Testis (tissue), 3 donors: ENCODE results near the gene ASL. TPM values are rescaled to one million over a fixed set of nuclear protein-coding genes. Genes with fewer than 3 reads are reported as not detected.
"Not testable (repeated sequence)": the region's sequence is repeated elsewhere in the genome, so short reads cannot be mapped to it uniquely, and the experiment has no call there.

Experiments used
- DNase-seq: peaks from one replicate; pipeline ENCODE4 v3.0.0-alpha.2; 2019
- H3K27ac ChIP-seq, 2 donors: fragments of 200-600 bp; sonication (generic); one replicate each; pipeline ENCODE4 v1.5.1; 2019
- H3K27me3 ChIP-seq: fragments of 200-600 bp; sonication (generic); one replicate; pipeline ENCODE4 v1.5.1; 2019
- H3K36me3 ChIP-seq: fragments of 200-600 bp; sonication (generic); one replicate; pipeline ENCODE4 v1.5.1; 2017; ENCODE audit warnings: low read depth; ENCODE audit errors: missing control alignments
- H3K4me1 ChIP-seq: fragments of 200-600 bp; sonication (generic); one replicate; pipeline ENCODE4 v1.5.1; 2019
- H3K4me3 ChIP-seq, 2 donors: fragments of 200-600 bp; sonication (generic); one replicate each; pipeline ENCODE4 v1.5.1; 2017 to 2019
- H3K9me3 ChIP-seq: fragments of 200-600 bp; sonication (generic); one replicate; pipeline ENCODE4 v1.5.1; 2017
- POLR2A ChIP-seq: fragments of 450-650 bp; IDR thresholded peaks from one replicate; pipeline ENCODE4 v1.6.1; 2017; ENCODE audit warnings: antibody characterized with exemption, mild to moderate bottlenecking, moderate library complexity
- WGBS, 2 donors: methylation state at CpG; one replicate each; pipeline ENCODE4 v1.1.5; 2018; 5-methylcytosine and 5-hydroxymethylcytosine counted together
- intact Hi-C: fragments of 100-400 bp; cut with DNase I; formaldehyde crosslinking; loops from one replicate; pipeline ENCODE4 v1.15.1; 2023; ENCODE audit warnings: low total_unique reads
- polyA plus RNA-seq: library from polyadenylated mRNA; stranded (reverse); fragments of 350-450 nt; fragmentation: Illumina TruSeq; extraction: RNeasy Lipid Tissue Mini Kit (QIAGEN cat#74804); gene quantifications from one replicate; pipeline ENCODE4 v1.2.3, GENCODE V29; 2014; ENCODE audit warnings: low read depth, low replicate concordance; ENCODE audit not compliant: insufficient read depth
- total RNA-seq, 2 donors: library from RNA; depleted of rRNA; stranded (reverse); fragments of >200 nt; gene quantifications; one replicate each; pipeline ENCODE4 v1.2.3, GENCODE V29; 2016
- TF ChIP-seq, protein P1 (sequence below), 3 experiments: fragments of 450-650 bp in 2 of 3; fragments of 200-600 bp in 1 of 3; sonication (generic) in 1 of 3; IDR thresholded peaks; one replicate each; pipeline ENCODE4 v1.5.1; 2016 to 2019; ENCODE audit warnings: antibody characterized with exemption in 3 of 3, mild to moderate bottlenecking in 2 of 3, moderate library complexity in 1 of 3

ASL gene
- total and polyA plus RNA-seq, 3 donors from 2014 or later, result 9.5 to 15.9 (median 12.0) TPM

DNA sequence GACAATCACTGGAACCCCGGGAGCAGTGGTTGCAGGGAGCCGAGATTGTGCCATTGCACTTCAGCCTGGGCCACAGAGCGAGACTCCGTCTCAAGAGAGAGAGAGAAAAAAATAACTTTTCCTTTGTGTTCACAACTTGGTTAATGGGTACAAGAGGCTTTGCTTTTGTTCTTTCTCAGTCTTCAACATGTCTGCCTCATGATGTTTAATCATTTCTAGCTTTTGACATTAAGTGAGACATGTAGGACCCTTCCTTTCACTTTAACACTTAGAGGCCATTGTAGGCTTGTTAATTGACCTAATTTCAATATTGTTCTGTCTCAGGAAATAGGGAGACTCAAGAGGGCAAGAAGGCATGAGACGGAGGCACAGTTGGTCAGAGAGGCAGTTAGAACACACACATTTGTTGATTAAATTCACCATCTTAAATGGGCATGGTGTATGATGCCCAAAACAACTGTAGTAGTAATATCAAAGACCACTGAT lies 29.7 kb downstream of the ASL start:
- TF ChIP-seq, protein P1, sequence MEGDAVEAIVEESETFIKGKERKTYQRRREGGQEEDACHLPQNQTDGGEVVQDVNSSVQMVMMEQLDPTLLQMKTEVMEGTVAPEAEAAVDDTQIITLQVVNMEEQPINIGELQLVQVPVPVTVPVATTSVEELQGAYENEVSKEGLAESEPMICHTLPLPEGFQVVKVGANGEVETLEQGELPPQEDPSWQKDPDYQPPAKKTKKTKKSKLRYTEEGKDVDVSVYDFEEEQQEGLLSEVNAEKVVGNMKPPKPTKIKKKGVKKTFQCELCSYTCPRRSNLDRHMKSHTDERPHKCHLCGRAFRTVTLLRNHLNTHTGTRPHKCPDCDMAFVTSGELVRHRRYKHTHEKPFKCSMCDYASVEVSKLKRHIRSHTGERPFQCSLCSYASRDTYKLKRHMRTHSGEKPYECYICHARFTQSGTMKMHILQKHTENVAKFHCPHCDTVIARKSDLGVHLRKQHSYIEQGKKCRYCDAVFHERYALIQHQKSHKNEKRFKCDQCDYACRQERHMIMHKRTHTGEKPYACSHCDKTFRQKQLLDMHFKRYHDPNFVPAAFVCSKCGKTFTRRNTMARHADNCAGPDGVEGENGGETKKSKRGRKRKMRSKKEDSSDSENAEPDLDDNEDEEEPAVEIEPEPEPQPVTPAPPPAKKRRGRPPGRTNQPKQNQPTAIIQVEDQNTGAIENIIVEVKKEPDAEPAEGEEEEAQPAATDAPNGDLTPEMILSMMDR (IDR thresholded peaks at IDR 0.05), result no peak
- TF ChIP-seq POLR2A, result no peak
- Histone ChIP-seq H3K4me3 (no peak overlapping the region), H3K36me3 (no peaks in the 10 kb centered on the region), H3K9me3 (no peaks in the 10 kb centered on the region), H3K27ac (no peak overlapping the region), H3K27me3 (no peaks in the 10 kb centered on the region), H3K4me1 (no peaks in the 10 kb centered on the region)
- DNase-seq, result no peak
- intact Hi-C loops, result no loop called here
- WGBS, 2 donors, result 92% methylated on average over 5 of the region's 5 CpGs

DNA sequence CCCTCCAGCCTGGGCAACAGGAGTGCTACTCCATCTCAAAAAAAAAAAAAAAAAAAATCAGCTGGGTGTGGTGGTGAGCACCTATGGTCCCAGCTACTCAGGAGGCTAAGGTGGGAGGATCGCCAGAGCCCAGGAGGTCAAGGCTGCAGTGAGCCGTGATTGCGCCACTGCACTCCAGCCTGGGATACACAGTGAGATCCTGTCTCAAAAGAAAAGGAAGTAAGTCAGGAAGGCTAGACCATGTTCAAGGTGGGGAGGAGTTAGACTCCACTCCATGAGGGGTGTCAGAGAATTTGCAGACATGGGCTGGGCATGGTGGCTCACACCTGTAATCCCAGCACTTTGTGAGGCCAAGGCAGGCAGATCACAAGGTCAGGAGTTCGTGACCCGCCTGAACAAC lies 32.8 kb downstream of the ASL start:
- H3K4me1 ChIP-seq, H3K27me3 ChIP-seq, H3K27ac ChIP-seq, H3K4me3 ChIP-seq, DNase-seq, H3K36me3 ChIP-seq, H3K9me3 ChIP-seq, intact Hi-C loops: not testable (repeated sequence)
- WGBS, 2 donors, result 75 to 83% methylated on average over 5 of the region's 5 CpGs

DNA sequence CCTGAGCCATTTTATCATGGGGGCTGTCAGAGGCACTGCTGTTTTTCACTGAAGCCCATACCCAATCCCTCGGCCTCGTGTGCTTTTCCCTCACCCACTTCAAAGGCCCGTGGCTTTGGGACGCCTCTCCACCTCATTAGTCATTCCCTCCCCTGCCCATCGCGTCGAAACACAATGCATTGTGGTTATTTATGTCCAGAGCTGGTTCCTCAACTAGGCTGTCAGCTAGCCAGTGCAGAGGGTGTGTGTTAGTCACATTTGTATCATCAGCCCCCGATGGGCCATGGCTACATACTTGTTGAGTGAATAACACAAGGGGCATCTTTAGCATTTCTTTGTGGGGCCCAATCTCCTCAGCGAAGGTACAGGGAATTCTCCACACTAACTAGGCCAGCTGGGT lies 35.2 kb downstream of the ASL start:
- no peak for DNase-seq
- peaks cover 10% of the 10 kb centered on the region for H3K4me1 ChIP-seq
- TF ChIP-seq POLR2A, result no peak
- no peaks in the 10 kb centered on the region for H3K27me3 ChIP-seq
- intact Hi-C loops, result no loop called here
- H3K27ac ChIP-seq, result no peak overlapping the region
- no peaks in the 10 kb centered on the region for H3K36me3 ChIP-seq
- no peak overlapping the region for H3K4me3 ChIP-seq
- H3K9me3 ChIP-seq, result no peaks in the 10 kb centered on the region
- 72 to 74% methylated on average over 9 of the region's 9 CpGs for WGBS, 2 donors

GRCh38 chr7:66114743-66115649 lies 39.4 kb downstream of the ASL start, which contains the start of gene CRCP:
CRCP (plus strand) TSS chr7:66114847; CDS start chr7:66114963, 116 bp downstream.
- Histone ChIP-seq H3K27me3 (no peaks in the 10 kb centered on the region), H3K4me3 (peak within 1 kb of the TSS; percentile 84 to 90), H3K36me3 (no peaks in the 10 kb centered on the region), H3K27ac (peak within 1 kb of the TSS; percentile 88 to 94), H3K4me1 (peaks cover 23% of the 10 kb centered on the region), H3K9me3 (no peaks in the 10 kb centered on the region)
- WGBS, 2 donors, result 0% methylated on average over 50 to 67 of the region's 67 CpGs
- TF ChIP-seq, protein P1 (IDR thresholded peaks at IDR 0.05), result no peak
- TF ChIP-seq POLR2A, result no peak
- intact Hi-C loops, result no loop called here
- peak; percentile 91 for DNase-seq

DNA sequence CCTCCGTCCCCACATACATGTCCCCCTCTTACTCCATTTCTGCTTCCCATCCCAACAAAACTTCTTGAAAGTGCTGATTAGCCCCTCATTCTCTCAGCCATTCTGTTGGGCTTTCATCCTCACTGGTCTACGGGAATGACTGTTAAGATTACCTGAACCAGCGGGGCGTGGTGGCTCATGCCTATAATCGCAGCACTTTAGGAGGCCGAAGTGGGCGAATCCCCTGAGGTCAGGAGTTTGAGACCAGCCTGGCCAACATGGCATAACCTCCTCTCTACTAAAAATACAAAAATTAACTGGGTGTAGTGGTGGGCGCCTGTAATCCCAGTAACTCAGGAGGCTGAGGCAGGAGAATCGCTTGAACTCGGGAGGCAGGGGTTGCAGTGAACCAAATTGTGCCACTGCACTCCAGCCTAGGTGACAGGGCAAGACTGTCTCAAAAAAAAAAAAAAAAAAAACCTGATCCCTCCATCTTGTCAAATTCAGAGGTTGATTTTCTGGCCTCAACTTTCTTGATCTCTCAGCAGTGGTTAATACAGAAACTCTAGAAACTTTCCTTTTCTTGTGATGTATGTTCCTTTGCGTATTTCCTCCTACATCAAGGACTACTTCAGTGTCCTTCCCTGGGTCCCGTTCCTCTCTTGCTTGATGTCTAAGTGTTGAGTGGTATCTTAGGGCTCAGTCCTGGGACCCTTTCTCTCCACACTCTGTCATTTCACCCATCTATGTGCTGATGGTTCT lies 41.2 kb downstream of the ASL start:
- H3K4me3 ChIP-seq, H3K36me3 ChIP-seq, DNase-seq, H3K9me3 ChIP-seq, intact Hi-C loops, H3K27me3 ChIP-seq, H3K27ac ChIP-seq: not testable (repeated sequence)
- 95% methylated on average over 12 of the region's 12 CpGs for WGBS, 2 donors
- peaks cover 23% of the 10 kb centered on the region for H3K4me1 ChIP-seq

GRCh38 chr7:66118603-66119002 lies 43.0 kb downstream of the ASL start:
- Histone ChIP-seq H3K9me3 (no peaks in the 10 kb centered on the region), H3K36me3 (no peaks in the 10 kb centered on the region), H3K4me1 (peaks cover 23% of the 10 kb centered on the region), H3K27me3 (no peaks in the 10 kb centered on the region), H3K27ac (peak overlapping the region in 1 of 2 donors; percentile 25), H3K4me3 (no peak overlapping the region)
- intact Hi-C loops, result no loop called here
- 54 to 58% methylated on average over 3 of the region's 3 CpGs for WGBS, 2 donors
- TF ChIP-seq, protein P1 (IDR thresholded peaks at IDR 0.05), result no peak
- TF ChIP-seq POLR2A, result no peak
- DNase-seq, result no peak
